Right renal cortex interstitium (tissue), 3 donors: Measurements from ENCODE around the gene OTOG. TPM values are rescaled to one million over a fixed set of nuclear protein-coding genes. Genes with fewer than 3 reads are reported as not detected.

Experiments
- DNase-seq, 3 donors: peaks; one replicate each; pipeline ENCODE4 v3.0.0-alpha.2; 2013; ENCODE audit warnings: low read depth in 3 of 3, low spot score in 2 of 3
- polyA plus RNA-seq, 3 donors: library from polyadenylated mRNA; unstranded; fragments of 120-200 nt; gene quantifications; one replicate each; pipeline ENCODE4 v1.2.1, GENCODE V29; 2013; ENCODE audit not compliant: insufficient read length in 3 of 3

OTOG gene
- polyA plus RNA-seq, 3 donors: 0.18 to 0.76 (median 0.62) TPM

- DNase-seq: no peak
Measured at GRCh38 chr11:17560281-17561110, 13.4 kb downstream of the OTOG start.

DNA sequence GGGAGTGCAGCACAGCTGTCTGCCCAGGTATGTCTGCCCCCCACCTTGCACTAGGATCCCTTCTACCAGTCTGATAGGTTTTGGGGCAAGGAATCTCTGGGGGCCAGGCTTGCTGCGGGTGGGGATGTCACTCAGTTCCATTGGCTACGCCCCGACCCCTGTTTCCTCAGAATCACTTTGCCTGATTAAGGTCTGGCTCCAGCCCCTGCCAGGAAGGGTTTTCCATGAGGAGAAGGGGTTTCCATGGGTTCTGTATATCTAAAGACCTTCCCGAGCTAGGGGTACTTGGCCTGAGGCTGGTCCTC lies 14.0 kb downstream of the OTOG start:
- no peak for DNase-seq

DNA sequence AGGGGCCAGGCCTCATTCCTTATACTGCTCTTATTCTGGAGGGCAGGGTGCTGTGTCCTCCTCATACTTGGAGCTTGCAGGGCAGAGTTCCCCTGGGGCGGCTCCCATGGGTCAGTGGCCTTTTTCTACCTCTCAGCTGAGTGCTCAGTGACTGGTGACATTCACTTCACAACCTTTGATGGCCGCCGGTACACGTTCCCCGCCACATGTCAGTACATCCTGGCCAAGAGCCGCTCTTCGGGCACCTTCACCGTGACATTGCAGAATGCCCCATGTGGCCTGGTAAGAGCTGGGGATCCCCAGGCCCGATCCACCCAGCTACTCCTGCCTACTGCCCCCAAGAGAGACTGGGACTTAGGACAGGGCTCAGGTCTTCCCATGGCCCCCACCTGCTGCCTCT lies 14.5 kb downstream of the OTOG start:
- no peak for DNase-seq

GRCh38 chr11:17563231-17563646 lies 16.2 kb downstream of the OTOG start:
- no peak for DNase-seq

- DNase-seq: no peak
Measured at GRCh38 chr11:17563961-17564686, 17.1 kb downstream of the OTOG start.

- DNase-seq: no peak
Measured at GRCh38 chr11:17564687-17565042, 17.6 kb downstream of the OTOG start.

DNA sequence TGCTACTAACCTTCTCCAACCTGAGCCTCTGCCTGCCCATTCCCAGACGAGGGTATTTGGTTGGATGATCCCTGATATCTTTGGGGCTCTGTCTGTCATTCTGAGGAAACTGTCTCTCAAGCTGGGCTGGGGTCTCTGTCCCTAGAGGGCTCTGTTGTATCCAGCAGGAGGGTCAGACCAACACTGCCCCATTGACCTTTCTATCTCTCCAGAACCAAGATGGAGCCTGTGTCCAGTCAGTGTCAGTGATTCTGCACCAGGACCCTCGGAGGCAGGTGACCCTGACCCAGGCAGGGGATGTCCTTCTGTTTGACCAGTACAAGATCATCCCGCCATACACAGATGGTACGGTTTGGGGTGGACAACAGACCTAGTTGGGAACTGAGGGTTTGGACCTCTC lies 21.9 kb downstream of the OTOG start:
- no peak for DNase-seq

- DNase-seq: no peak
Measured at GRCh38 chr11:17570034-17570433, 23.0 kb downstream of the OTOG start.

- DNase-seq: no peak
Measured at GRCh38 chr11:17571431-17572358, 24.6 kb downstream of the OTOG start.

- no peak for DNase-seq
Measured at GRCh38 chr11:17572359-17572690, 25.3 kb downstream of the OTOG start.

GRCh38 chr11:17572791-17573460 lies 25.9 kb downstream of the OTOG start:
- DNase-seq: no peak

- DNase-seq: no peak
Measured at GRCh38 chr11:17573526-17573925, 26.5 kb downstream of the OTOG start.

GRCh38 chr11:17574141-17575091 lies 27.4 kb downstream of the OTOG start:
- no peak for DNase-seq

- DNase-seq: no peak
Measured at GRCh38 chr11:17575431-17576425, 28.7 kb downstream of the OTOG start.

- DNase-seq: no peak
Measured at GRCh38 chr11:17578296-17578695, 31.2 kb downstream of the OTOG start.

GRCh38 chr11:17578958-17579357 lies 31.9 kb downstream of the OTOG start:
- no peak for DNase-seq

GRCh38 chr11:17579451-17579850 lies 32.4 kb downstream of the OTOG start:
- no peak for DNase-seq

DNA sequence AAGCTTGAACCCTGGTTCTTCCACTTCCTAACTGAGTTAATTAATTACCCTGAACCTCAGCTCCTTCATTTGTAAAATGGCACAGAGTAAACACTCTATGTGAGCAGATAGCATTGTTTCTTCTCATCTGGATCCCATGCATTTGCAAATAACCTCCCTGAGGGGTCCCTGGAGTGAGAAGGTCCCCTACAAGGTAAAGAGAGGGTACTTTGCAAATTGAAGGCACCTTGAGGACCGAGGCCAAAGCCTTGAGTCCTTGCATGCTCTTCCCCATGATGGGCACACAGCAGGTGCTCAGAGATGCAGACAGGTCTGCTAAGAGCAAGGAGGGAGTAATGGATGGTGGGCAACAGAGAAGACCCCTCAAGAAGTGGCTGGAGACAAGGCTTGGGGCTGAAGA lies 33.2 kb downstream of the OTOG start:
- no peak for DNase-seq
